ENCODE measurements around the gene MACROD2.

The MACROD2 gene

DNA sequence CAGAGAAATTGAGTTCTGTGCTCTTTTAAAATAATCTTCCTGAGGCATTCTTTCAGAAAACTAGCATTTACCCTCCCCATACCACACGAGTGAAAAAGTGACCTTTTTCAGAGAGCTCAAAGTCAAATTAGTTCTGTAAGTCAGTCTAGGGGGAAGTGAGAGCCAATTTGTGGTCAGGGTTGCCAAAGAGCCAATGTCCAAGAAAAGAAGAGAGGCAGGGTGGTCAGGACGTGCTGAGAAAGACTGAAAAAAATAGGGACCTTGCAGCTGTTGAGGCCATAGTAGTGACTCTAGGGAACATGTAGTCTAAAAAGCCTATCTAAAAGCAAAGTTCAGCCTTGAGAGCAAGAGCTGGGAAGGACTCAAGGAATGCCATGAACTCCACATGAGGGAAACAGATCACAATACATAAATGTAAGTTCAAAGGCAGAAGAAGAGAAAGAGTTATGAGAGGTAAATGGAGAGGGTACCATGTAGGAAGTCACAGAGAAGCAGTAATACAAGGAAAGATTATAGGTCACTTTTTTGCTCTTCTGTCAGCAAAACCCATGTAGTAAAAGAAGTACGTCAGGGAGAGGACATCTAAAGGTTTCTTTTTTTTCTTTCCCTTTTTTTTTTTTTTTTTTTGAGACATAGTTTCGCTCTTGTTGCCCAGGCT is 907.2 kb downstream of the MACROD2 start:
- H3K9me3 ChIP-seq: no peaks in the 10 kb centered on the region
- H3K36me3 ChIP-seq: no peaks in the 10 kb centered on the region
- H3K4me3 ChIP-seq: no peak overlapping the region
- H3K9ac ChIP-seq: no peak overlapping the region
- no peaks in the 10 kb centered on the region for H4K20me1 ChIP-seq
- TF ChIP-seq Cebpa-rat (IDR thresholded peaks at IDR 0.05): no peak
- no peak overlapping the region for H3K27ac ChIP-seq
- H3K4me2 ChIP-seq: no peak overlapping the region
- H3K4me1 ChIP-seq: no peaks in the 10 kb centered on the region
- no peaks in the 10 kb centered on the region for H3K27me3 ChIP-seq

DNA sequence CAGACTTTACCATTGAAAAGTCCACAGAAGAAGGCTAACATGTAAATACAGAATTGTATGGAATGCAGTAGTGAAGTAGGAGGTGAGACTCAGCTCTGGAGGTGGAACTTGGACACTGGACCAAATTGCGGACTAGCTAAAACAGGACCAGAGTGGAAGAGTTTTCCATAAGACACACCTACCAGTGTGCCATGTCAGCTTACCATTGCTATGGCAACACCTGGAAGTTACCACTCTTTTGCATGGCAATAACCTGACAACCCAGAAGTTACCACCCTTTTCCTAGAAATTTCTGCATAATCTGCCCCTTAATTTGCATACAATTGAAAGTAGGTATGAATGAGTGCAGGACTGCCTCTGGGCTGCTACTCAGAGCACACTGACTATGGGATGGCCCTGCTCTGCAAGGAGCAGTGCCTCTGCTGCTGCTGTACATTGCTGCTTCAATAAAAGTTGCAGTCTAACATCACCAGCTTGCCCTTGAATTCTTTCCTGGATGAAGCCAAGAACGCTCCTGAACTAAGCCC is 911.7 kb downstream of the MACROD2 start:
- Histone ChIP-seq H3K36me3 (no peaks in the 10 kb centered on the region), H3K4me1 (no peaks in the 10 kb centered on the region), H3K27ac (no peak overlapping the region), H3K27me3 (no peaks in the 10 kb centered on the region), H3K4me3 (no peak overlapping the region), H3K4me2 (no peak overlapping the region), H3K9me3 (no peaks in the 10 kb centered on the region), H3K9ac (no peak overlapping the region), H4K20me1 (no peaks in the 10 kb centered on the region)
- TF ChIP-seq Cebpa-rat (IDR thresholded peaks at IDR 0.05): no peak

DNA sequence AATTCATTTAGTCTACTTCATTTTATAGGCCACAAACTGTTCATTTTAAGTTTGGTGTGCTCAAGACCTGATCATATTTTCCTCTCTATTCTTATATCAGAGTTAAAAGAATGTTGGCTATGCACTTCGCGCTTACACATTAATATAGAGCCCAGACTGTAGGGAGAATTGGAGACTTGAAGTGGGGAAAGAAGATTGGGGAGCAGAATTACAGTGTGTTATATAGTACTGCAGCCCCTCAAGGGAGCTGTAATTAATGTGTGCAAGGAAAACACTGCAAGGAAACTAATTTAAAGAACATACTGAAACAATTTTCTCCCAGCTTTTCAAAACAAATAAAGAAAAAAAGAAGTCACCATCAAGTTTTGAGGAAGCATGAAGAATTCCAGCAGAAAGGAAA is 914.8 kb downstream of the MACROD2 start:
- no peak overlapping the region for H3K4me3 ChIP-seq
- no peaks in the 10 kb centered on the region for H3K36me3 ChIP-seq
- H3K27ac ChIP-seq: no peak overlapping the region
- no peaks in the 10 kb centered on the region for H4K20me1 ChIP-seq
- no peaks in the 10 kb centered on the region for H3K9me3 ChIP-seq
- no peaks in the 10 kb centered on the region for H3K27me3 ChIP-seq
- no peak overlapping the region for H3K9ac ChIP-seq
- no peaks in the 10 kb centered on the region for H3K4me1 ChIP-seq
- TF ChIP-seq Cebpa-rat (IDR thresholded peaks at IDR 0.05): no peak
- H3K4me2 ChIP-seq: no peak overlapping the region

DNA sequence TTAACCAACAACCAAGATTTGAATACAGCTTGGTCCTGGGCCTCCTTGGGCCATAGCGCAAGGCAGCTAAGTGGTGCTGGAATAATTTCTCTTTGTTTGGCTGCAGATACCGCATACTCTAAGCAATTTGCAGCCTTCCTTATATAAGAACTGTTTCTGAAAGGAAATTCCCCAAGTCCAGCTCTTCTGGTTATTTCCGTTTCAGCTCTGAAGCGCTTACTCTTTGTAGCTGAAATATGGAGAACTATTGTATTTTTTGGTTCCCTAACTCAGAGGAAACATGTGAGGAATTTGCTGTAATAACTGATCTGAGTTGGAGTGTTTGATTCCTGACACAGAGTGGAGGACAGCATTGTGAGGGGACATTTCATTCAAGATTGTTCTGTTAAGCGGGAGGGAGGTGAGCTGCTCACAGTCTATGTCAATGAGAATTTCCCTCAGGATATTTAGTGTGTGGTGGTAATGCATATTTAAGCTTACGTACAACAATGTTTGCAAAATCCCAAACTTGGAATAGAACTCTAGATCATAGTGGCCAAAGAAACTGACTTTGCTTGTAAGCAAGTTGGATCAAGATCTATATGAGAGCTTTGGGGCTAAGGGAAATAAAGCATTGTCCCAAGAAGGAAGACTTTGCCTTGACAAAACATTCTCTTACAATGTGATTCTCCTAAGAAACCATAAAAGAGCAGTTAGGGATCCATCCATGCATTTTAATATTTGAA is 918.7 kb downstream of the MACROD2 start:
- TF ChIP-seq Cebpa-rat (IDR thresholded peaks at IDR 0.05): no peak
- no peaks in the 10 kb centered on the region for H3K4me1 ChIP-seq
- H3K27me3 ChIP-seq: no peaks in the 10 kb centered on the region
- no peak overlapping the region for H3K4me3 ChIP-seq
- no peaks in the 10 kb centered on the region for H3K9me3 ChIP-seq
- H3K9ac ChIP-seq: no peak overlapping the region
- H3K36me3 ChIP-seq: no peaks in the 10 kb centered on the region
- no peak overlapping the region for H3K27ac ChIP-seq
- H4K20me1 ChIP-seq: no peaks in the 10 kb centered on the region
- no peak overlapping the region for H3K4me2 ChIP-seq

DNA sequence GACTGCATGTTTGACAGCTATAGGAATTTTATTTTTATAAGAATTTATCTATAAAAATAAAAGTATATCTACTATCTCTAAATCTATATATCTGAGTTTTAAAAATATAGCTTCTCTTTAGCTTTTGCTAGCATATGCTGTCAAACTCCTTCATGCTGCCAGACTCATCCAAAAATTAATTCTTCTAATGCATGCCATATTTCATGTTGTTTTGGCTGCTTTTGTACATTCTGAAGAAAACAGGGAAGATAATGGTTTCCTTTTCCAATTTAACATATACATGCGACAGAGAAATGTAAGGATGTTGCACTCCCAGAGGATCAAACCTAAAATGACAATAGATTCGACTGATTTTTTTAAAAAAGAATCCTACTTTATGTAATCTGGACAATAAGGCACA is 919.3 kb downstream of the MACROD2 start:
- Histone ChIP-seq H3K4me3 (no peak overlapping the region), H4K20me1 (no peaks in the 10 kb centered on the region), H3K4me2 (no peak overlapping the region), H3K9me3 (no peaks in the 10 kb centered on the region), H3K36me3 (no peaks in the 10 kb centered on the region), H3K27ac (no peak overlapping the region), H3K27me3 (no peaks in the 10 kb centered on the region), H3K9ac (no peak overlapping the region), H3K4me1 (no peaks in the 10 kb centered on the region)
- TF ChIP-seq Cebpa-rat (IDR thresholded peaks at IDR 0.05): no peak

DNA sequence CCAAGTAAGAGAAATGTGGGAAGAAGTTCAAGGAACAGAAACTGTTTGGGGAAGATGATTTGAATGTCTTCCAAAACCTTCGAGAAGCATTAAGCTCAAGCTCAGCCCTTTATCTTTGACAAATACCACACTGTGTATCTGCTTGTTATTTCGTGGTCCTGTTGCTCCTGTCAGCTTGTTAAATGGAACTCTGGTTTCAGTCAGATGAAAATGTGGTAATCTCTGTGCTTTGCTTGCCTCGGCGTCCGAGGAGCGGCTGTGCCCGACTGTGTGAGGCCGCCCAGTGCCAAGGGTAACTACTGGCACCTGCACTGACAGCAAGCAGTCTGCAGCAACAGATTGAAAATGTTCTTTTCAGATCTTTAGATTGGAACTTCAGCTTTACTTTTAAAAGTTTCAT is 920.0 kb downstream of the MACROD2 start:
- Histone ChIP-seq H3K27me3 (no peaks in the 10 kb centered on the region), H3K4me2 (no peak overlapping the region), H3K9ac (no peak overlapping the region), H3K9me3 (no peaks in the 10 kb centered on the region), H3K4me1 (no peaks in the 10 kb centered on the region), H3K36me3 (no peaks in the 10 kb centered on the region), H4K20me1 (no peaks in the 10 kb centered on the region), H3K4me3 (no peak overlapping the region), H3K27ac (no peak overlapping the region)
- no peak for TF ChIP-seq Cebpa-rat (IDR thresholded peaks at IDR 0.05)

DNA sequence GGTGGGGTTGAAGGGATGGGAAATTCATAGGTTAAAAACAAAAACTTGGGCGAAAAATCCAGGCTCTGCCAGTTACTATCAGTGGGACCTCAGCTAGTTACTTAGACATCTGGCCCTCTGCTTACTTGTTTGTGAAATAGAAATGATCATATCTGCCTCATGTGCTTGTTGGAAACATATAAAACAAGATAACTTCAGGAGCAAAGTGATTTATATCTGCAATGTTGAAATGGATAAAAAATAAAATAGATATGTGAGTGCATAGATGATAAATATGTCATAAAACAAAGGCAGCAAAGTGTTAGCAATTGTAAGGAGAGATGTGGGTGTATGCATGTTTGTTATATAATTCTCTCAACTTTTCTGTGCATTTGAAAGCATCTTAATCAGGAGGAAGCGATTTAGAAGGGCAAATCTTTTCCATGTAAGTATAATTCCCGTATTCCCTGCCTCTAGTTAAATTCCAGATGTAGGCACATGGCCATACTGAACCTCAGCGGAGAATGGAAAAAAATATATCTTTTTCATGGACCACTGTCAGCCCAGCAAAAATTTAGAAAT is 921.1 kb downstream of the MACROD2 start:
- no peak for TF ChIP-seq Cebpa-rat (IDR thresholded peaks at IDR 0.05)
- no peak overlapping the region for H3K27ac ChIP-seq
- no peak overlapping the region for H3K4me3 ChIP-seq
- no peaks in the 10 kb centered on the region for H3K36me3 ChIP-seq
- no peaks in the 10 kb centered on the region for H3K4me1 ChIP-seq
- H3K9me3 ChIP-seq: no peaks in the 10 kb centered on the region
- H3K27me3 ChIP-seq: no peaks in the 10 kb centered on the region
- H3K4me2 ChIP-seq: no peak overlapping the region
- H4K20me1 ChIP-seq: no peaks in the 10 kb centered on the region
- no peak overlapping the region for H3K9ac ChIP-seq

DNA sequence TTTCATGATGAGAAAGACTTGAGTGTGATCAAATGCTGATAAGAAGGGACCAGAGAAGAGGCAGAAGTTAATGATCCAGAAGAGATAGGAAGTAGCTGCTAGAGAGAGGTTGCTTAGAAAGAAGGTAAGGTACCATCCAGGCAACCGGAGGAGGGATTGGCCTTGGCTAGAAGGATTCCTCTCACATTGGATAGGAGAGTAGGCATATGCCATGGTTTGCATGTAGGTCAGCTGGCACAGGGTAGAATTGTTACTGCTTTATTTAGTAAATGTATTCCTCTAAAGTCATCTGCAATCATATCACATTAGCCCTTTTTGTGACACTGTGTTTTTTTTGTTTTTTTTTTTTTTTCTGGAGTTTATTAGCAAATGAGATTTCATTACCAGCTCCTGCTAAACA is 923.0 kb downstream of the MACROD2 start:
- Histone ChIP-seq H3K9me3 (no peaks in the 10 kb centered on the region), H3K4me3 (no peak overlapping the region), H3K27ac (no peak overlapping the region), H4K20me1 (no peaks in the 10 kb centered on the region), H3K4me2 (no peak overlapping the region), H3K9ac (no peak overlapping the region), H3K27me3 (no peaks in the 10 kb centered on the region), H3K4me1 (no peaks in the 10 kb centered on the region), H3K36me3 (no peaks in the 10 kb centered on the region)
- no peak for TF ChIP-seq Cebpa-rat (IDR thresholded peaks at IDR 0.05)

DNA sequence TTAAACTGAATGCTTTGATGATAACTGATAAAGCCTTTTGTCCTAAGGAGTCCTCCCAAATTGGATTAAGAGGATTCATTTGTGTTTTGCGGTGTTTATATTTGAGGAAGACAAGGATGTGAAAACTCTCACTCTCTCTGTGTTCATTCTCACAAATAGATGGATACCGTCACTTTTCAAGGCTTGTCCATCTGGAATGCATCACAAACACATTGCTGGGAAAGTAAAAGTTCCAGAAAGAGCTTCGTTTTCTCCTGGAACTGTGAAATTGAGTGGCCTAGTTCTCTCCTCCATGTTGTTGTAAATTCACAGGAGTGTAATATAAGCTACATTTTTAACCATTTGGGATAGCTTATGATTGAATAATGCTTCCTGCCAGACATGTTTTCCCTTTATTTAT is 923.7 kb downstream of the MACROD2 start:
- TF ChIP-seq Cebpa-rat (IDR thresholded peaks at IDR 0.05): no peak
- Histone ChIP-seq H3K4me2 (no peak overlapping the region), H3K4me1 (no peaks in the 10 kb centered on the region), H3K9ac (no peak overlapping the region), H3K27me3 (no peaks in the 10 kb centered on the region), H4K20me1 (no peaks in the 10 kb centered on the region), H3K36me3 (no peaks in the 10 kb centered on the region), H3K9me3 (no peaks in the 10 kb centered on the region), H3K4me3 (no peak overlapping the region), H3K27ac (no peak overlapping the region)

DNA sequence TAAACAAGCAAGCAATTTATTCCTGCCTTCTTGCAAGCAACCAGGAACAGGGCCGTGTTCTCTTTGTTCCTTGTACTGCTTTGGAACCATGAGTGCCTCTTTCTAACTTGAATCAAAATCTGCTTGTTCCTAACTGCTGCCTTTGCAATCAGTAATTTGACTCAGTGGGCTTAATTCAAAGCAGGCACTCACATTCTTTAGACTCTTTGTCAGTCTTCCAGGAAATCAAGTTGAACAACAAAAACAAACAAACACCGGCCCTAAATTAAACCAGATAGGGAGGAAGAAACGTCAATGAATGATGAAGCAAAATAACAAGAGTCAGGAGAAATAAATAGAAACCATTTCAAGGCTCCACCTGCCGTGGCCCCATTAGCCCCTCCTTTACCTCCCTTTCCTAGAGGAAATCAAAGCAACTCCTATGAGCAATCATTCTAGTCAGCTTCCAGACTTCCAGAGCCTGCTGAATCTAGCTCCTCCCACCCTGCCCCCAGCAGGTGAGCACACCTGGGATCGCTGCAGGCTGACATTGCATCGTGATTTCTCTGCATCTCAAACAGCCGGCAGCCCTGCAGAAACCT is 924.3 kb downstream of the MACROD2 start:
- H3K4me3 ChIP-seq: no peak overlapping the region
- H3K4me1 ChIP-seq: no peaks in the 10 kb centered on the region
- H3K27me3 ChIP-seq: no peaks in the 10 kb centered on the region
- H3K4me2 ChIP-seq: no peak overlapping the region
- no peaks in the 10 kb centered on the region for H3K9me3 ChIP-seq
- no peak overlapping the region for H3K27ac ChIP-seq
- H3K36me3 ChIP-seq: no peaks in the 10 kb centered on the region
- TF ChIP-seq Cebpa-rat (IDR thresholded peaks at IDR 0.05): no peak
- no peaks in the 10 kb centered on the region for H4K20me1 ChIP-seq
- H3K9ac ChIP-seq: no peak overlapping the region

Data from BLaER1 (cell line).